Head of caudate nucleus (tissue), 42 donors: ENCODE results near the gene MPHOSPH10.
"Not testable (repeated sequence)": the region's sequence is repeated elsewhere in the genome, so short reads cannot be mapped to it uniquely, and the experiment has no call there.

ENCODE experiments used
- DNase-seq, 42 donors: peaks; one replicate each; pipeline versions ENCODE4 v3.0.0 to v3.0.0-alpha.2; 2020 to 2021; ENCODE audit warnings: mixed read lengths in 7 of 42
- intact Hi-C: fragments of 100-400 bp; cut with DNase I; formaldehyde crosslinking; loops from one replicate; pipeline ENCODE4 v1.15.0; 2022

Gene MPHOSPH10

GRCh38 chr2:71130152-71130904, at the start of gene MPHOSPH10, which contains the start of gene MCEE:
MPHOSPH10 (plus strand) TSS chr2:71130634; CDS start chr2:71130666, 32 bp downstream.
MCEE (minus strand) TSS chr2:71130229; CDS start chr2:71130219, 10 bp downstream.
- intact Hi-C loops: loop anchor here (2.0 kb wide), 1 partner anchor 60 kb away; no protein-coding TSS in a partner anchor
- peak; percentile 83 to 97 (median 92) for DNase-seq

GRCh38 chr2:71082402-71083252, 47.8 kb upstream of the MPHOSPH10 start:
- intact Hi-C loops: no loop called here
- DNase-seq: no peak

DNA sequence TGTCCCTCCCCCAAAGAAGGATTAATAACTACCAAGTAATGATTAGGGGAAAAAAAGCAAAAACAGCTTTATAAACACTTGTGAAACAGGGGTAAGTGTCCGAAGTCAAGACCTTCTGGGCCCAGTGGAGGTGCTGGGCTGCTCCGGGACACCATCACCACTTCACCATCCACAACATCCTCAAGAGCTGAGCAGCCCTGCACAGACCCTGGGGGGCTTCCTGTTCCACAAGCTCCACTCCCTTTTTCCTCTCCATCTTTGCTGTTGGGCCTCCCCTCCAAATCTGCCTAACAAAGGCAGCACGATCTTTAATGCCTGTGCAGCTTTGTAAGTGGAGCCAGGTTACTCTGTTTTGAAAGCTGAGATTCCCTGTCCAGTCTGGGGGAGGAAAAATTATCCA, 47.1 kb upstream of the MPHOSPH10 start:
- DNase-seq, intact Hi-C loops: not testable (repeated sequence)

- DNase-seq, intact Hi-C loops: not testable (repeated sequence)
Measured at GRCh38 chr2:71083752-71084312, 46.6 kb upstream of the MPHOSPH10 start.

DNA sequence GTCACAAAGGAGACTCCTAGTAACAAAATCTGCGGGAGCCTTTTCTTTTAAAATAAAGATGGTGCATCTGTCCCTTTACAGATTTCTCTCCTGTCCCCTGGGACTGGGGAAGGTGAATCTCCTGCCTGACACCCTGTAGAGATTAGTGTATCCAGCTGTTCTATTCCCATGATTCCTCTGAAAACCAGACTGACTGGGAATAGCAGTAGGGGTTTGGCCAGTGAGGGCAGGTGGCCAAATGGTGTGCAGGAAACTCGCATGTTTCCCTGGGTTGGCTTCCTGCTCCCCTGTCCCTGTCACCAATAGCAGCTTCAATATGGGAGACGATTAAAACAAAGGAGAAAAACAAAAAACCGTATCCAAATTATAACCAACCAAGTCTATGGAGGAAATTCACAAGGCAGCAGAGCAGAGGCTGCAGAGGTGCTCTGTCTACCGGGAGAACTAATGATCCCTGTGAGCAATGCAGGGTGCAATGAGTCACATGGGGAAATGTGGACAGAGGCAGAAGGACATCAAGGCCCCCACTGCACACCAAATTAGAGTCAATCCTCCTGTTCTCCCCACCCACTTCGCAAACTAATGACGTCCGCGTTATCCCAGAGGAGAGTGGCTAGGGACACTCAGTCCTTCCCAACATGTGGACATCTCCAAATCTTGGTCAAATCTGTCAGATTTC, 45.0 kb upstream of the MPHOSPH10 start:
- DNase-seq, intact Hi-C loops: not testable (repeated sequence)

DNA sequence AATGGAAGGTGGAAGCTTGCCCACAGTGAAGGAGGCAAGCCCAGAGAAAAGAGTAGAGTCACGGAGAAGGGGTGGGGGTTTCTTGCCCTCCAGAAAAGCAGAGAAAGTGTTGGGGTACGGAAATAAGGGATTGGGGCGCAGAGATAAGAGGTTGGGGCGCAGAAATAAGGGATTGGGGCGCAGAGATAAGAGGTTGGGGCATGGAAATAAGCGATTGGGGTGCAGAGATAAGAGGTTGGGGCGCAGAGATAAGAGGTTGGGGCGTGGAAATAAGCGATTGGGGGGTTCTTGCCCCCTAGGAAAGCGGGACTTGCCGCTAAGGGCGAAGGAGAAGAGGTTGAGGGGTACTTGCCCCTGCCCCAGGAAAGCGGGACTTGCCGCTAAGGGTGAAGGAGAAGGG, 41.0 kb upstream of the MPHOSPH10 start:
- intact Hi-C loops, DNase-seq: not testable (repeated sequence)

DNA sequence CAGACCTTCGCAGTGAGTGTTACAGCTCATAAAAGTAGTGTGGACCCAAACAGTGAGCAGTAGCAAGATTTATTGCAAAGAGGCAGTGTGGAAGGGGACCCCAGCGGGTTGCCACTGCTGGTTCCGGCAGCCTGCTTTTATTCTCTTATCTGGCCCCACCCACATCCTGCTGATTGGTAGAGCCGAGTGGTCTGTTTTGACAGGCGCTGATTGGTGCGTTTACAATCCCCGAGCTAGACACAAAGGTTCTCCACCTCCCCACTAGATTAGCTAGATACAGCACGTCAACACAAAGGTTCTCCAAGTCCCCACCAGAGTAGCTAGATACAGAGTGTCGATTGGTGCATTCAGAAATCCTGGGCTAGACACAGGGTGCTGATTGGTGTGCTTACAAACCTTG, 38.6 kb upstream of the MPHOSPH10 start:
- intact Hi-C loops, DNase-seq: not testable (repeated sequence)

DNA sequence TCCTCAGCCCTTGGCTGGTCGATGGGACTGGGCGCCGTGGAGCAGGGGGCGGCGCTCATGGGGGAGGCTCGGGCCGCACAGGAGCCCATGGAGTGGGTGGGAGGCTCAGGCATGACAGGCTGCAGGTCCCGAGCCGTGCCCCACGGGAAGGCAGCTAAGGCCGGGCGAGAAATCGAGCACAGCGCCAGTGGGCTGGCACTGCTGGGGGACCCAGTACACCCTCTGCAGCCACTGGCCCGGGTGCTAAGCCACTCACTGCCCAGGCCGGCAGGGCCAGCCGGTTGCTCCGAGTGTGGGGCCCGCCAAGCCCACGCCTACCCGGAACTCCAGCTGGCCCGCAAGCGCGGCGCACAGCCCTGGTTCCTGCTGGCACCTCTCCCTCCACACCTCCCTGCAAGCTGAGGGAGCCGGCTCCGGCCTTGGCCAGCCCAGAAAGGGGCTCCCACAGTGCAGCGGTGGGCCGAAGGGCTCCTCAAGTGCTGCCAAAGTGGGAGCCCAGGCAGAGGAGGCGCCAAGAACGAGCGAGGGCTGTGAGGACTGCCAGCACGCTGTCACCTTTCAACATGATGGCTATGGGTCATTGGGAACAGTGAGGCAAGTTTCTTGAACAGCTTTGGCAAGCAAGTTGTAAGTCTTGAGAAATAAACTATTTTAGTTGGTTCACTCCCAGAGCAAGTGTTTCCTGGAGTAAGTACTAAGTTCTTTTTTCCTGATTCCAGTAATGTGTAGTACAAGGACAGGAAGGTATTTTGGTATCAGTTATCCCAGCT, 37.8 kb upstream of the MPHOSPH10 start:
- intact Hi-C loops: not testable (repeated sequence)
- DNase-seq: peak in 1 of 42 donors; percentile 2

DNA sequence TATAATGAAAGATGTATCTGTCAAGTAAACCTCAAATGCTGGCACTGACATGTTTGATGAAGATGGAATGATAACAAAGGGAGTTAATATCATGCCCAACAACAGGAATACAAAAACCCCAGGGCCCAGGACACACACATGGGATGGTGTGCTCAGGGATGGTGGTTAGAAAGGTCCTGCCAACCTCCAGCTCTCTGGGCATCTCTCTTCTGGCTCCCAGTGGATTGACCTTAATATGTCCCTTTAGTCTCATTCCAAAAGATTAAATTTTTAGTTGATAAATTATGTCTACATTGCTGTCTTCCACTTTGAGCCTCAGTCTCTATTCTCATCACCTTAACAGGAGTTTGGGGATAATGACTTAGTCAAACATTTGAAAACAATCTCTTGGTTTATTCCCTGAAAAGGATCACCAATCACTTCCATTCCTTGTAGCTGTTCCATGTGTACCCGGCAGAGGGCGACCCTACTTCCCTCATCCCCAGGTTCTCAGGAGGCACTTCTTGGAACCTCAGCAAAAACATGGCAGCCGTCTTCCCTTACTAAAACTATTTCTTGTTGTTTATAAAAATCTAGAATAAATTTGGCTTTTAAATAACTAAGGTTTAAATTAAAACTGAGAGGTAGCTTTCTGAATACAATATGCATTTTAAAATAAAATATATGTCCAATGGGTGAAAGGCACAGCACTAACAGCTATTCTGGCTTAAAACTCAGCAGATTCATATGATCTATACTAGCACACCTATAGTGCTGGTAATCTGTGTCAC, 30.1 kb upstream of the MPHOSPH10 start:
- peak in 41 of 42 donors; percentile 20 to 83 (median 56) for DNase-seq
- intact Hi-C loops: no loop called here

DNA sequence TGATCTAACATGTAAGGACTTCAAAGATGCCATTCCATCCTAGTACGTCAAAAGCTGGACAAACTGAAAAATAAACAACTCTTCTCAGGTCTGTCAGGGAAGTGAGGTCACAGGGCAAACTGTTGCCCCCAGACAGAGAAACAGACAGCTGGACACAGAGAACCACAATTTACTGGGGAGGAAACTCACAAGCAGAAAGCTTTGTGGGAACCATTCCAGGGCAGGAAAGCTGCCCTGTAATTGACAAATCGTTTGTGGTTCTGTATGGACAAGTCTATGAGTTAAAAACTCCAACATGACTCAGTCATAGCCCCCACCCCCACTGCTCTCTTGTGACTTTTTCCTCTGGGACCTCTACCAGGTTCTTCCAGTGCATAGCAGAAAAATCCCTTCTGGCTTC, 28.8 kb upstream of the MPHOSPH10 start:
- DNase-seq: no peak
- intact Hi-C loops: no loop called here

DNA sequence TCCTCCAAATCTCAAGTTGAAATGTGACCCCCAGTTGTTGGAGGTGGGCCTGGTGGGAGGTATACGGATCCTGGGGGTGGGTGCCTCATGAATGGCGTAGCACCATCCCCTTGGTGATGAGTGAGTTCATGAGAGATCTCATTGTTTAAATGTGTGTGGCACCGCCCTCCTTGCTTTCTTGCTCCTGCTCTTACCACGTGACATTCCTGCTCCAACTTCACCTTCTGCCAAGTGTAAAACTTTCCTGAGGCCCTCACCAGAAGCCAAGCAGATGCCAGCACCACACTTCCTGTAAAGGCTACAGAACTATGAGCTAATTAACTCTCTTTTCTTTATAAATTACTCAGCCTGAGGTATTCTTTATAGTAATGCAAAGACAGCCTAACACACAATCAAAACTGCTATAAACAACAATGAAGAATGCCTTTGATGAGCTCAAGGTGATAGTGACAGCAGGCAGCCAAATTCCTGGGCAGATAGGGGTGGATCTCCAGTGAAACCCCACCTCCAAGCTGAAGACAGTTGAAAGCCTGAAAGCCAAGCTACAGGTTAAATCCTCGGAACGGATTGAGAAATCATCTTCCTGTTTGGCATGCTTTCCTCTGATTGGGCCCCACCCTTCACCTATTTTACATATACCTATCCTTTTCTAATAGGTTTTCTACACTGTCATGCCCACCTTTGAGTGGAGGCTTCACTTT, 27.3 kb upstream of the MPHOSPH10 start:
- no peak for DNase-seq
- intact Hi-C loops: no loop called here

GRCh38 chr2:71103809-71104208, 26.6 kb upstream of the MPHOSPH10 start:
- no peak for DNase-seq

DNA sequence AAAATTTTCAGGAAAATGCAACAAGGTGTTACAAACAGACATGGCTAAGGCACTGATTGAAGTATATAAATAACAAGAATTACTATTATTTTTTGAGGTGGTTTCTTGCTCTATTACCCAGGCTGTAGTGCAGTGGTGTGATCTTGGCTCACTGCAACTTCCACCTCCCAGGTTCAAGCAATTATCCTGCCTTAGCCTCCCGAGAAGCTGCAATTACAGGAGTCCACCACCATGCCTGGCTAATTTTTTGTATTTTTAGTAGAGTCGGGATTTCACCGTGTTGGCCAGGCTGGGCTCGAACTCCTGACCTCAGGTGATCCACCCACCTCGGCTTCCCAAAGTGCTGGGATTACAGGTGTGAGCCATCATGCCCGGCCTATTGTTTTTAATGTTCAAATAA, 24.0 kb upstream of the MPHOSPH10 start:
- DNase-seq, intact Hi-C loops: not testable (repeated sequence)

More at GRCh38 chr2:71103809-71104208, 26.6 kb upstream of the MPHOSPH10 start:
- intact Hi-C loops: no loop called here

GRCh38 chr2:71108091-71108490, 22.3 kb upstream of the MPHOSPH10 start:
- DNase-seq: no peak
- intact Hi-C loops: no loop called here

GRCh38 chr2:71113843-71114242, 16.6 kb upstream of the MPHOSPH10 start:
- intact Hi-C loops: no loop called here
- DNase-seq: no peak

DNA sequence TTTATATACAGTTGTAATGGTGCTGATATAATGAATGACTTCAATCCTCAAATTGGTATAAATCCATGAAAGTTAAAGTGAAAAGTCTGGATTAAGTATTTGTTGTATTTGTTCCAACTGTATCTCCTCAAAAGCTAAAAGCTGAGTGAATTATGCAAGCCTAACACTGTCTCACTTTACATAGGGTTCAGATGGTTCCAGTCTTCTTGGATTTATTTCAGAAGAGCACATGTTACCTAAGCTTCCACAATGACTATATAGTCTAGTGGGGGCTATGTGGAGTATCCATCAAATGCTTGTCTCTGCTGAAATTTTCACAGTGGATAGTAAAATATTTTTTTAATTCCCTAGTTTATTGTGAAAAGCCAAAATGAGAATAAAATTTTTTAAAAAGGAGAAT, 13.4 kb upstream of the MPHOSPH10 start:
- intact Hi-C loops: no loop called here
- no peak for DNase-seq

- no peak for DNase-seq
- intact Hi-C loops: no loop called here
Measured at GRCh38 chr2:71120195-71120594, 10.2 kb upstream of the MPHOSPH10 start.
